PC-3 (cell line): ENCODE data around the gene IFI44. TPM values are rescaled to one million over a fixed set of nuclear protein-coding genes. Genes with fewer than 3 reads are reported as not detected.

Source experiments
- ATAC-seq: fragments of 200-7000 bp; cut with Tn5 transposase; 2 replicates; pipeline ENCODE4 v1.9.1; 2020; ENCODE audit warnings: mild to moderate bottlenecking, moderate library complexity
- Bru-seq: library from RNA; stranded (reverse); fragments of 400-500 nt; gene quantifications from one replicate; lab custom pipeline; 2021; lab: Mats Ljungman, UMichigan
- BruChase-seq, 2 experiments: library from RNA; stranded (reverse); fragments of 400-500 nt; gene quantifications; one replicate each; lab custom pipeline; 2021; lab: Mats Ljungman, UMichigan
- BruUV-seq: library from RNA; stranded (reverse); fragments of 400-500 nt; replicated peaks from 2 replicates; lab custom pipeline; 2021; lab: Mats Ljungman, UMichigan
- CTCF ChIA-PET: fragments of 300-600 bp; sonication (Branson Sonifier 250); formaldehyde crosslinking; loops from one replicate; lab custom pipeline; 2022; ENCODE audit warnings: antibody characterized with exemption; lab: Charles Lee
- POLR2A ChIA-PET: fragments of 300-600 bp; sonication (Branson Sonifier 250); formaldehyde crosslinking; loops from one replicate; lab custom pipeline; 2022; ENCODE audit warnings: antibody characterized with exemption; ENCODE audit not compliant: unreplicated experiment; lab: Charles Lee
- DNase-seq: peaks from one replicate; pipeline ENCODE4 v3.0.0-alpha.2; 2015
- H2AFZ ChIP-seq: fragments of 300-600 bp; sonication (generic); 2 replicates; pipeline ENCODE4 v1.6.0; 2016; ENCODE audit warnings: antibody characterized with exemption, low read length
- H3F3A ChIP-seq: fragments of 300-600 bp; sonication (generic); one replicate; pipeline ENCODE4 v1.6.0; 2017; ENCODE audit warnings: antibody characterized with exemption, low read length, control low read depth, mild to moderate bottlenecking; ENCODE audit not compliant: unreplicated experiment
- H3K27ac ChIP-seq: fragments of 300-600 bp; sonication (generic); 2 replicates; pipeline ENCODE4 v1.5.1; 2016; ENCODE audit warnings: mild to moderate bottlenecking, low read length
- H3K27me3 ChIP-seq: fragments of 300-600 bp; sonication (generic); 2 replicates; pipeline ENCODE4 v1.6.1; 2016; ENCODE audit warnings: low read length, mixed read lengths
- H3K36me3 ChIP-seq: fragments of 300-600 bp; sonication (generic); 2 replicates; pipeline ENCODE4 v1.6.1; 2016; ENCODE audit warnings: low read depth, mixed run types, low read length, mixed read lengths
- H3K4me1 ChIP-seq: fragments of 300-600 bp; sonication (generic); 2 replicates; pipeline ENCODE4 v1.5.1; 2016; ENCODE audit warnings: low read length; ENCODE audit not compliant: insufficient read depth
- H3K4me2 ChIP-seq: fragments of 300-600 bp; sonication (generic); 2 replicates; pipeline ENCODE4 v1.6.0; 2016; ENCODE audit warnings: low read length
- H3K4me3 ChIP-seq: fragments of 300-600 bp; sonication (generic); 2 replicates; pipeline ENCODE4 v1.5.1; 2016; ENCODE audit warnings: mild to moderate bottlenecking, low read length, mixed read lengths
- H3K79me2 ChIP-seq: fragments of 300-600 bp; sonication (generic); 2 replicates; pipeline ENCODE4 v1.6.1; 2017; ENCODE audit warnings: low read length, mixed read lengths
- H3K9ac ChIP-seq: fragments of 300-600 bp; sonication (generic); 2 replicates; pipeline ENCODE4 v1.6.0; 2016; ENCODE audit warnings: mild to moderate bottlenecking, low read length
- H3K9me2 ChIP-seq: fragments of 300-600 bp; sonication (generic); replicated peaks from 2 replicates; pipeline ENCODE4 v1.6.1; 2016; ENCODE audit warnings: mixed run types, low read length, mixed read lengths
- H3K9me3 ChIP-seq: fragments of 300-600 bp; sonication (generic); 2 replicates; pipeline ENCODE4 v1.6.1; 2016; ENCODE audit warnings: low read length, mixed read lengths
- H4K20me1 ChIP-seq: fragments of 300-600 bp; sonication (generic); 2 replicates; pipeline ENCODE4 v1.6.1; 2016; ENCODE audit warnings: low read length, mixed read lengths
- EZH2 ChIP-seq: fragments of 300-600 bp; sonication (generic); IDR thresholded peaks from one replicate; pipeline ENCODE4 v1.6.1; 2017; ENCODE audit warnings: antibody characterized with exemption, mild to moderate bottlenecking, low read length; ENCODE audit not compliant: unreplicated experiment
- EZH2phosphoT487 ChIP-seq: fragments of 300-600 bp; sonication (generic); IDR thresholded peaks from 2 replicates; pipeline ENCODE4 v1.6.1; 2018; ENCODE audit warnings: mild to moderate bottlenecking, antibody characterized with exemption, low read length, borderline replicate concordance
- intact Hi-C: fragments of 100-400 bp; cut with micrococcal nuclease; formaldehyde crosslinking; loops from 2 replicates; pipeline ENCODE4 v1.9.0; 2023
- long read RNA-seq: library from polyadenylated mRNA; unstranded; transcript quantifications from one replicate; pipeline ENCODE4 v2.0.0, GENCODE V29; 2021; ENCODE audit not compliant: unreplicated experiment
- total RNA-seq: library from RNA; depleted of rRNA; stranded (reverse); fragments of >200 nt; gene quantifications from 2 replicates; pipeline ENCODE4 v1.2.3, GENCODE V29; 2014; rRNA removed
- TF ChIP-seq, protein P1 (sequence below): fragments of 300-600 bp; sonication (generic); conservative IDR thresholded peaks from 2 replicates; pipeline ENCODE4 v1.5.1; 2017; ENCODE audit warnings: antibody characterized with exemption, low read depth, mild to moderate bottlenecking, low read length

Gene IFI44, protein sequence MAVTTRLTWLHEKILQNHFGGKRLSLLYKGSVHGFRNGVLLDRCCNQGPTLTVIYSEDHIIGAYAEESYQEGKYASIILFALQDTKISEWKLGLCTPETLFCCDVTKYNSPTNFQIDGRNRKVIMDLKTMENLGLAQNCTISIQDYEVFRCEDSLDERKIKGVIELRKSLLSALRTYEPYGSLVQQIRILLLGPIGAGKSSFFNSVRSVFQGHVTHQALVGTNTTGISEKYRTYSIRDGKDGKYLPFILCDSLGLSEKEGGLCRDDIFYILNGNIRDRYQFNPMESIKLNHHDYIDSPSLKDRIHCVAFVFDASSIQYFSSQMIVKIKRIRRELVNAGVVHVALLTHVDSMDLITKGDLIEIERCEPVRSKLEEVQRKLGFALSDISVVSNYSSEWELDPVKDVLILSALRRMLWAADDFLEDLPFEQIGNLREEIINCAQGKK
- total RNA-seq (7.1 and 10.4 TPM in 2 replicates), Bru-seq, nascent RNA (percentile 78 among the genes with signal in this experiment), BruChase-seq, experiment 1, labeled RNA remaining after a 6-hour chase (percentile 83 among the genes with signal in this experiment), BruChase-seq, experiment 2, labeled RNA remaining after a 2-hour chase (percentile 98 among the genes with signal in this experiment)
- long read RNA-seq, transcript IFI44-201 (9 exons, 1,687 nt) = major isoform, 12 of 38 reads
- long read RNA-seq, partial matches to known transcripts = 3 of 38 reads
- long read RNA-seq, other reads (novel, unspliced or antisense) = 20 of 38 reads

DNA sequence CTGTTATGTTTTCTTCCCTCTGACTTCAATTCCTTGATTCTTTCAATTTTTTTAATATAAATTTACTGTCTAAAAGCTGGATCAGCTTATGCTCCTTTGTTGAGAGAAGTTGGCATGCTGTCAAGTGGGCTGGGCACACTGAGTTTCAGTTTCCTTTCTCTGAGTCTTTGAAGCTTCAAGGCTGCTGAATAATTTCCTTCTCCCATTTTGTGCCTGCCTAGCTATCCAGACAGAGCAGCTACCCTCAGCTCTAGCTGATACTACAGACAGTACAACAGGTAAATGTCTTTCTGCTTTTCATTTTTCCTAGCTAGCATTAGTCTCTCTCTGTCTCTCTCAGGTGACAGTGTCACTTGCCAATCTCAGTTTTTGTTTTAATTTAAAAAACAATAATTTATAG, at the start of gene IFI44:
TSS of gene IFI44 (plus strand) at position 204 of the 400 bp plus-strand sequence. CDS start 365 bp downstream, outside the sequence.
- H2AFZ ChIP-seq = peak within 1 kb of the TSS; percentile 49; the same call in 1 of the 2 replicates
- no peaks in the 10 kb centered on the region for H3K9me2 ChIP-seq
- no peaks in the 10 kb centered on the region for H3K36me3 ChIP-seq
- no peaks in the 10 kb centered on the region for H3K79me2 ChIP-seq
- no peaks in the 10 kb centered on the region for H4K20me1 ChIP-seq
- TF ChIP-seq EZH2 (no peak), EZH2phosphoT487 (no peak)
- TF ChIP-seq, protein P1, sequence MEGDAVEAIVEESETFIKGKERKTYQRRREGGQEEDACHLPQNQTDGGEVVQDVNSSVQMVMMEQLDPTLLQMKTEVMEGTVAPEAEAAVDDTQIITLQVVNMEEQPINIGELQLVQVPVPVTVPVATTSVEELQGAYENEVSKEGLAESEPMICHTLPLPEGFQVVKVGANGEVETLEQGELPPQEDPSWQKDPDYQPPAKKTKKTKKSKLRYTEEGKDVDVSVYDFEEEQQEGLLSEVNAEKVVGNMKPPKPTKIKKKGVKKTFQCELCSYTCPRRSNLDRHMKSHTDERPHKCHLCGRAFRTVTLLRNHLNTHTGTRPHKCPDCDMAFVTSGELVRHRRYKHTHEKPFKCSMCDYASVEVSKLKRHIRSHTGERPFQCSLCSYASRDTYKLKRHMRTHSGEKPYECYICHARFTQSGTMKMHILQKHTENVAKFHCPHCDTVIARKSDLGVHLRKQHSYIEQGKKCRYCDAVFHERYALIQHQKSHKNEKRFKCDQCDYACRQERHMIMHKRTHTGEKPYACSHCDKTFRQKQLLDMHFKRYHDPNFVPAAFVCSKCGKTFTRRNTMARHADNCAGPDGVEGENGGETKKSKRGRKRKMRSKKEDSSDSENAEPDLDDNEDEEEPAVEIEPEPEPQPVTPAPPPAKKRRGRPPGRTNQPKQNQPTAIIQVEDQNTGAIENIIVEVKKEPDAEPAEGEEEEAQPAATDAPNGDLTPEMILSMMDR = no peak
- H3F3A ChIP-seq = no peaks in the 10 kb centered on the region
- H3K4me1 ChIP-seq = no peaks in the 10 kb centered on the region
- H3K27me3 ChIP-seq = no peaks in the 10 kb centered on the region
- no TSS peak for BruUV-seq
- H3K4me3 ChIP-seq = no peak within 1 kb of the TSS
- DNase-seq (peak; percentile 72), ATAC-seq (peak; percentile 72)
- POLR2A ChIA-PET = interaction anchor here (0.6 to 1.0 kb wide), 2 partner anchors 15 to 29 kb away, joined by 4 to 5 read pairs; no protein-coding TSS in a partner anchor
- no peak within 1 kb of the TSS for H3K9ac ChIP-seq
- peak within 1 kb of the TSS; percentile 45; the same call in 1 of the 2 replicates for H3K4me2 ChIP-seq
- intact Hi-C loops = no loop called here
- no peaks in the 10 kb centered on the region for H3K9me3 ChIP-seq
- CTCF ChIA-PET = no interaction called here
- no peak within 1 kb of the TSS for H3K27ac ChIP-seq

DNA sequence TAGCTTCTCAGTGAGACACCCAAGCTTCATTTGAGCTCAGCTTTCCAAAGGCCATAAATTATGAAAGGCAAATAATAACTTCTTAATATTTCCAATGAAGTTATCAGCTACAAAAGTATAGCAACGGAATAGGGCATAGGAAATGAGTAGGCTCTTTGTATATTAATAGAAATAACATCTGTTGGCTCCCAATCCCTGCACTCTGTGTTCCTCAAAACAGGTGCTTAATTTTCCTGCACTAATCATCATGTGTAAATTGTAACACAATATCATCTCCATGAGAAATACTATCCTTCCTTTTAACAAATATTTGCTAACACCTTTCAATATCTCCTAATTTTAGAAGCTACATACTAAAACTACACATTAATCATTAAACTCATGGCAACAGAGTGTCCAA, 48.6 kb upstream of the IFI44 start:
- Histone ChIP-seq H3K9me2 (no peaks in the 10 kb centered on the region), H3K36me3 (no peaks in the 10 kb centered on the region), H3F3A (no peaks in the 10 kb centered on the region), H2AFZ (no peak overlapping the region), H3K79me2 (no peaks in the 10 kb centered on the region), H3K9ac (no peak overlapping the region), H3K4me1 (peaks cover 3% of the 10 kb centered on the region), H4K20me1 (no peaks in the 10 kb centered on the region), H3K4me2 (no peak overlapping the region), H3K9me3 (no peaks in the 10 kb centered on the region), H3K27me3 (no peaks in the 10 kb centered on the region), H3K4me3 (no peak overlapping the region), H3K27ac (no peak overlapping the region)
- intact Hi-C loops = no loop called here
- POLR2A ChIA-PET = no interaction called here
- CTCF ChIA-PET = no interaction called here
- no peak for ATAC-seq
- no peak for DNase-seq
- no peak for TF ChIP-seq EZH2
- TF ChIP-seq, protein P1 = no peak
- no TSS peak for BruUV-seq
